GM19238 (cell line): ENCODE data around the gene TICRR.
"Not testable (repeated sequence)": the region's sequence is repeated elsewhere in the genome, so short reads cannot be mapped to it uniquely, and the experiment has no call there.

Experiments used
- DNase-seq: peaks from one replicate; pipeline ENCODE4 v3.0.0; 2011; ENCODE audit warnings: low spot score; ENCODE audit not compliant: insufficient read length

TICRR gene

DNA sequence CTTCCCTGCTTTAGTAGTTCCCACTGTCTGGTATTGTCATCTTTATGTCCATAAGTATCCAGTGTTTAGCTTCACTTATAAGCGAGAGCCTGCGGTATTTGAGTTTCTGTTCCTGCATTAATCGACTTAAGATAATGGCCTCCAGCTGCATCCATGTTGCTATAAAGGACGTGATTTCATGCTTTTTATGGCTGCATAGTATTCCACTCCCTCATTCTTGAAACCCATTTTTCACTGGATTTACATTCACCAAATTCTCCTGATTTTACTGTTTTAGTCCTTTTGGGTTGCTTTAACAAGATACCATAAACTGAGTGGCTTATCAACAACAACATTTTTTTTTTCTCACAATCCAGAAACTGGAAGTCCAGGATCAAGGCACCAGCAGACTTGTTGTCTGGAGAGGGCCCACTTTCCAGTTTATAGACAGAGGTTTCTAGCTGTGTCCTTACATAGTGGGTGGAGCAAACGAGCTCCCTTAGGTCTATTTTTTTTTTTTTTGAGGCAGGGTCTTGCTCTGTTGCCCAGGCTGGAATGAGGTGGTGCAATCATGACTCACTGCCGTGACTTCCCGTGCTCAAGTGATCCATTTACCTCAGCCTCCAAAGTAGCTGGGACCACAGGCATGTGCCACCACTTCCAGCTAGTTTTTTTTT, 6.1 kb upstream of the TICRR start:
- no peak for DNase-seq

DNA sequence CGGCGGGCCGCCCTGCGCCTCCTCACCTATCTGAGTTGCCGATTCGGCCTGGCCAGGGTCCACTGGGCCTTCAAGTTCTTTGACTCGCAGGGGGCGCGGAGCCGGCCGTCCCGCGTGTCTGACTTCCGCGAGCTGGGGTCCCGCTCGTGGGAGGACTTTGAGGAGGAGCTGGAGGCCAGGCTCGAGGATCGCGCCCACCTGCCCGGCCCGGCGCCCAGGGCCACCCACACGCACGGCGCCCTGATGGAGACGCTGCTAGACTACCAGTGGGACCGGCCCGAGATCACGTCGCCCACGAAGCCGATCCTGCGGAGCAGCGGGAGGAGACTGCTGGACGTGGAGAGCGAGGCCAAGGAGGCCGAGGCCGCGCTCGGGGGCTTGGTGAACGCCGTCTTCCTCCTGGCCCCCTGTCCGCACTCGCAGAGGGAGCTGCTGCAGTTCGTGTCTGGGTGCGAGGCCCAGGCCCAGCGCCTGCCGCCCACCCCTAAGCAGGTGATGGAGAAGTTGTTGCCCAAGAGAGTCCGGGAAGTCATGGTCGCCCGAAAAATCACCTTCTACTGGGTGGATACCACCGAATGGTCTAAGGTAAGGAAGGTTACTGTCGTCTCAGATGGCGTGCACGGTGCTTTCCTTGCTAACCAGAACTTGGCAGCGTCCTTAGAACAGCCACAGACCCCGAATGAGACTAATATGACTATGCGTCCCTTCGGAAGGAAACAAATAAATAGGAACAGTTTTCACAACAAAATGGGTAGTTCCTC, 567 bp downstream of the TICRR start:
- DNase-seq = no peak

DNA sequence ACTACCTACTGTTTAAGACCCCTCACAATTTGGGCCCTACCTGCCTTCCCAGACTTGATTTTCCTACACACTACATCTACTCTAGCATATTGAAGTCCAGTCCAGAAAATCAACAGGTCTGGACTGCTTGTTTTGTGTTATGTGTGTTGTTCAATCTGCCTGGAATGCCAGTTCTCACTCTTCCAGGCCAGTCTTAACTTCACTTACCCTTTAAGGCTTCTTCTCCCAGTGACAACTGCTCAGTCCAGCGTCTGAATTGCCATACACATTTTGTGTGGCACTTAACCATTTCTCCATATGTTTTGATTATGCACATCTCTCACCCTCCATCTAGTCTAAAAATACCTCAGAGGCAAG, 1.1 kb downstream of the TICRR start:
- no peak for DNase-seq

DNA sequence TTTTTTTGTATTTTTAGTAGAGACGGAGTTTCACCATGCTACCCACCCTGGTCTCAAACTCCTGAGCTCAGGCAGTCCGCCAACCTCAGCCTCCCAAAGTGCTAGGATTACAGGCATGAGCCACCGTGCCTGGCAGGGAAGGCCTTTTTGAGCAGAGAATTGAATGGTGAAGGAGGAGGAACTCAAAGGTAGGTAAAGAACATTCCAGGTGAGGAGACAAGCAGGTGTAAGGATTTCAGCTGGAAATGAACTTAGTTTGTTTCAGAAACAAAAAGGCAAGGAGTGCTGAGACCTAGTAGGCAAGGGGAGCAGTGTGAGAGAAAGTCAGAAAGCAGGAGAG, 2.5 kb downstream of the TICRR start:
- no peak for DNase-seq

DNA sequence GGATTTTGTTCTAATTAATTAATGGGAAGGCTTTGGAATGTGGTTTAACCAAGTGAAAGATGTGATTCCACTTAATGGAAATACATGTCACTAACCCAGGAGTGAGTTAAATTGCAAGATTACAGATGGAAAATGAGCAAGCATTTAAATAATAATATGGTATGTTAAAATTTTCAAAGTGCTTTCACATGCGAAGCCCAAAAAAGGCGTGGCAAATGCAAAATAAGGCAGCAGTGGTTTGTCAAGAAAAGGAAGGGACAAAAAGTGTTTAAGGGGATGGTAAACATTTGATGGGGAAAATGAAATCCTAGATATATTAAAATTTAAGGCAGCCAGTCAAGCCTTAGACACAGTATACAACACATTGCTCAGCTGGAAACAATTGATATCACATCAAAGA, 2.9 kb downstream of the TICRR start:
- no peak for DNase-seq

DNA sequence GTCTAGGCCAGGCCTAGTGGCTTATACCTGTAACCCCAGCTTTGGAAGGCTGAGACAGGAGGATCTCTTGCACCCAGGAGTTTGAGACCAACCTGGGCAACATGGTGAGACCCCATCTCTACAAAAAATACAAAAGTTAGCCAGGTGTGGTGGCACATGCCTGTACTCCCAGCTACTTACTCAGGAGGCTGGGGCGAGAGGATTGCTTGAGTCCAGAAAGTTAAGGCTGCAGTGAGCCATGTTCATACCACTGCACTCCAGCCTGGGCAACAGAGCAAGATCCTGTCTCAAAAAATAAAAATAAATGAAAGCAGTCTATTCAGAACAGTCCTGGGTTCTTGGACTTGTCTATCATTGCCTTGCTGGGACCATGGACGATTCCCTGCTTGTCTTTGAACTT, 5.5 kb downstream of the TICRR start:
- DNase-seq = not testable (repeated sequence)

DNA sequence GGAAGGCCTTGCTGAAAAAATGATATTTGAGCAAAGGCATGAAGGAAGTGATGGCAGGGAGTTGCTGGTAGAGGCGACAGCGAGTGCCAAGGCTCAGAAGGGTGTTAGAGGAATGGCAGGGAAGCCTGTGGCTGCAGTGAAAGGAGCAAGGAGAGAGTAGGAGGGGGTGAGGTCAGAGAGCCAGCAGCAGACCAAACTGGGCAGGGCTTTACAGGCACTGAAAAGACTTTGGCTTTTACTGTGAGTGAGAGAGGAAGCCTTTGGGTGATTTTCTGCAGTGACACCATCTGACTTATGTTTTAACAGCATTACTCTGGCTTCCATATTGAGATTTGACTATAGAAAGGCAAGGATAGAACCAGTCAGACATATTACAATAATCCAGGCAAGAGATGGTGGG, 11.4 kb downstream of the TICRR start:
- DNase-seq = no peak

DNA sequence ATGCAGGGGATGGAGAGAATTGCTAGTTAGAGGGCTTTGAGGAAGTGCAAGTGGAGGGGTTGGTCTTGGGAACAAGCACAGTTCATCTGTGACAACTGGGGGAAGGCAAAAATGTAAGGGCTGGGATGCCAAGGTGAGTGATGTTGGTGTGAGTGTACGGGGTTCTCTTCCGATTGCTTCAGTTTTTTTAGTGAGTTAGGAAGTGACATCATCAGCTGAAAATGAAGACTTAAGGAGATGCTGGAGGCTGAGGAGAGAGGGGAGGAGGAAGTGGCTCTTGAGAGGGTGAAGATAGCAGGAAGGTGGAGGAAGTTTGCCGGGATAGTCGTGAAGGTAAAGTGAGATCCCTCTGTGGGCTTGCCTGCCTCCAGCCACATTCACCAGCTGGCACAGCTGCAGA, 12.7 kb downstream of the TICRR start:
- no peak for DNase-seq

DNA sequence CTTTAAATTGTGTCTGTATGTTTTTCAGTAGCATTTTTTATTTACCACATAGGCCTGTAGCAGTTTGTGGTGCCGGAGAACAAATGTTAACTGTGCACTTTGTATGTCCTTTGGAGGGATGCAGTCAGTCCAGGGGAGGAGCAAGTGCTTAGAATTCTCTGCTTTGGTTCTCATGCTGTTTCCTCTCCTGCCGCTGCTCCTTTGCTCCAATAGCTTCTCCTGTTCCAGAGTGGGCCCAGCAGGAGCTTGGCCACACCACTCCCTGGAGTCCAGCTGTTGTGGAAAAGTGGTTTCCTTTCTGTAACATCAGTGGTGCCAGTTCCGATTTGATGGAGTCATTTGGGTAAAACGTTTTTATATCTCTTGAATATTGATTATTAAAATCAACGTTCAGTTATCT, 16.6 kb downstream of the TICRR start:
- no peak for DNase-seq

DNA sequence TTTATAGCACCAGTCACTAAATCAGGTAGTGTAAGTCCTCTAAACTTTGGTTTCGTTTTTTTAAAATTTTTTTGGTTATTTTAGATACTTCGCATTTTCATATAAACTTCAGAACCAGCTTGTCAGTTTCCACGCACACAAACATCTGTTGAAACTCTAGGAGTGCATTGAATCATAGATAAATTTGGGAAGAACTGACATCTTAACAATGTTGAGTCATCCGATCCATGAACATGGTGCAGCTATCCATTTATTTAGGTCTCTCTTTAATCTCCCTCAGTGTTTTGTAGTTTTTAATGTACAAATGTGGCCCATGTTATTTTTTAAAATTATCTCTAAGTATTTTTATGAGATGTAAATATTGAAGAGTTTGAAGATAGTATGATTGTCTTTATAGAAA, 17.7 kb downstream of the TICRR start:
- no peak for DNase-seq

DNA sequence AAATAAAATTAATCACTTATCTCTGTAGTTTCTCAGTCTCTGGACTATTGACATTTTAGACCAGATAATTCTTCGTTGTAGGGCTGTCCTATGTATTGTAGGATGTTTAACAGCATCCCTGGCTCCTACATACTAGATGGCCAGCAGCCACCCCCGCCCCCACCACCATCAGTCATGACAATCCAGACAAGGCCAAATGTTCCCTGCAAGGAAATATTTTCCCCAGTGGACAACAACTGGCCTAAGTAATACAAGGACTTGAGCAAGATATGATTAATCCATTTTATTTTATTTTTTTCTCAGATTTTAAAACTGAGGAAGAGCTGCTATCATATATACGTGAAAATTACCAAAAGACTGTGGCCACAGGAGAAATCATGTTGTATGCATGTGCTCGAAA, 23.8 kb downstream of the TICRR start:
- no peak for DNase-seq

DNA sequence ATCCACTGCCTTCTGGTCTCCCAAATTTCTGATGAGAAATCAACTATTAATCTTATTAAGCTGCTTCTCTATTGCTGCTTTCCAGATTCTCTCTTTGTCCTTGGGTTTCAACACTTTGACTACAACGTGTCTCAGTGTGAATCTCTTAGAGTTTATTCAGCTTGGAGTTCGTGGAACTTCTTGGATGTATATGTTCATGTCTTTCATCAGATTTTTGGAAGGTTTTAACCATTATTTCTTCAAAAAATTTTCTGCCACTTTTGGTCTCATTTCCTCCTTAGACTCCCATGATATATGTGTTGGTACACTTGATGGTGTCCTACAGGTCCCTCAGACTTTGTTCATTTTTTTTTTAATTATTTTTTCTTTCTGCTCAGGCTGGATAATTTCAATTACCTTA, 36.0 kb downstream of the TICRR start:
- DNase-seq = no peak

DNA sequence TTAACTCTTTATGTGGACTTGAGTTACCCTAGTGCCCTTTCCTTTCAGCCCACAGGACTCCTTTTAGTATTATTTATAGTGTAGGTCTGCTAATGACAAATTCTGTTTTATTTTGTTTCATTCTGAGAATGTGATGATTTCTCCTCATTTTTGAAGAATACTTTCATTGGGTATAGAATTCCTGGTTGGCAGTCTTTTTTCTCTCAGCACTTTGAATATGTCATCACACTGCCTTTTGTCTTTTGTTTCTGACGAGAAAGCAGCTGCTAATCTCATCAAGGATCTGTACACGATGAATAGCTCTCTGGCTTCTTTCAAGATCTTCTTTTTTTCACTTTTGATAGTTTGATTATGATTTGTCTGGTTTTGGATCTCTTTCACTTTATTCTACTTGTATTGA, 37.8 kb downstream of the TICRR start:
- no peak for DNase-seq

DNA sequence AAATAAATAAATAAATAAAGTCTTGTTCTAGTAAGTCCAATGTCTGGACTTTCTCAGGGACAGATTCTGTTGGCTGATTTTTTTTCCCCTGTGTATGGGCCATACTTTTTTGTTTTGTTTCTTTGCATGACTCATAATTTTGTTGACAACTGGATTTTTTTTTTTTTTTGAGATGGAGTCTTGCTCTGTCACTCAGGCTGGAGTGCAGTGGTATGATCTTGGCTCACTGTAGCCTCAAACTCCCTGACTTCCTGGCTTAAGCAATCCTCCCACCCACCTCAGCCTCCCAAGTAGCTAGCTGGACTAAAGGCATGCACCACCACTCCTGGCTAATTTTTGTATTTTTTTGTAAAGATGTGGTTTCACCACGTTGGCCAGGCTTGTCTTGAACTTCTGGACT, 38.9 kb downstream of the TICRR start:
- no peak for DNase-seq

DNA sequence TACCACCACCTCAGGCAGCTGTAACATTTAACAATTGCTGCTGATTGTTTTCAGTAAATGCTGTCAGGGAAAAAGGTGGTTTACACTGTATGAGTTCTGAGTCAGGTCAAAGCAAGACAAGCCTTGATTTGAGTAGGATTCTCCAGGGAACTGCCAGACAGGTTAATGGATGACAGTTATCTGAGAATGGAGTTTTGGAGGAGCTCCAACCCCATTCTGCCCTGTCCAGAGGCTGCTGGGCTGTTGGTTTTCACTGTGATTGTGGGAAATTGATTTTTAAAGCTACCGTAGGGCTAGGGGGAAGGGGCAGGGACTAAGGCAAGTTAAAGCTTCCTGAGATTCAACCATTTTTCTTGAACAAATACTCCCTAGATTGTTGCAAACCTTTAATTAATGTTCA, 39.9 kb downstream of the TICRR start:
- DNase-seq = no peak

DNA sequence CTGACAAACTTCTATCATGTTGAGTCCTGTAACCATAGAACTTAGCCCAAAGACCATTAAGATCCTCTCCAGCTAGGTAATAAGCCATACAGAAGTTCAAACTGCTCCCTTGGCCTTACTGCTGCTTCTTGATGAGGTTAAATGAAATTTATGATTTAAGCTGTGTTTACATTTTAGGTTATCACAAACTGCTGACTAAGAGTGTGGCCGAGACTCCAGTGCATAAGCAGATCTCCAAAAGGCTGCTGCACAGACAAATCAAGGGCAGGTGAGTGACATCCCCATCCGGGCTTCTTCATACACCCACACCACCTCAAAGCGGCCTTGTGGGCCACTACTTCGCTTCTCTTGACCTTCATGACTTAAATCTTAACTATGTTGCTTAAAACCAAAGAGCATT, 41.0 kb downstream of the TICRR start:
- DNase-seq = no peak

DNA sequence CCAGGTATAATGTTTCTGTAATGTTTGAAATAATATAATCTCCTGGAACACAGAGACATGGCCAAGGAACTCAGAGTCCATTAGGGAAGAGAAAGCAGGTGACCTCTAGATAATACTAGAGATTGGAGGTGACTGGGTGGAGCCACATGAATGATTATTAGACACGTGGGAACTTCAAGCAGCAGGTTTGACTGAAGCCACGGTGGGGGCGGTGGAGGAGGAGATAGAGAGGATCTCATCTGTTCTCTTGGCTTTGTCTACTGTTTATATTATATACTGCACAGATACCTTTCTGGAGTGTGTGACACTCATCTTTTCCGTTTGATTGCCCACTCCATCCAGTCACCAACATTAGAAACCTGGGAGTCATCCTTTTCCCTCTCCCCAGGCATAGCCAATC, 46.3 kb downstream of the TICRR start:
- no peak for DNase-seq

DNA sequence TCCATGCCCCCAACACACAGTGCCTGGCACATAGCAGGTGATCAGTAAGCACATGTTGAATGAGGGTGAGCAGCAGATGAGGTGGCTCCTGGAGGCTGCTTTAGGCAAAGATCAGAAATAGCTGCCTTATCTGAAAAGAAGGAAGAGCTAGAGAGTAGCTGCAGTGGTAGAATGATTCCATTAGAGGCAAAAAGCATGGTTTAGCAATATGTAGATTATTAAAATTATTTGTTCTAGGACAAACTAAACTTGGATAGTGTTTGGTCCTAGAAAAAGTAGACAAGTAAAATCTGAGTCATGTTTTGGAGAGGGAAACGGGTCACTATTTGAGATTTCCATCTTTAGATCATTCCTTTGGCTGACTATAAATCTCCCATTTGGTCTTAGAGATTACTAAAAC, 47.9 kb downstream of the TICRR start:
- DNase-seq = no peak

DNA sequence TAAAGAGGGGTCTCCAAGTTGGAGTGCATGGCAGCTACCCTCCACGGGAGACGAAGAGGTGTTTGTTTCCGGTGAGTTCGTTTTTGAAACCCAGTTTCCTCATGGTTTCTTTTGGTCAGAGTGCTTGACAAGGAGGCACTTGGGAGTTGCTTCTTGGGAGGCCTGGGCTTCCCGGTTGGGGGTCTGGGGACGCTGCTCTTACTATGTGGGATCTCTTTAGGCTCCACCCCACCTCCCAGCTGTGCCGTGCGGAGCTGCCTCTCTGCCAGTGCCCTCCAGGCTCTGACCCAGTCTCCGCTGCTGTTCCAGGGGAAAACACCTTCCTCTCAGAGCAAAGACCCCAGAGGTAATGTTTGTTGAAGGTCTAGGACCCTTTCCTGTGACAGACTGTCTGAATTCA, 50.4 kb downstream of the TICRR start:
- no peak for DNase-seq

DNA sequence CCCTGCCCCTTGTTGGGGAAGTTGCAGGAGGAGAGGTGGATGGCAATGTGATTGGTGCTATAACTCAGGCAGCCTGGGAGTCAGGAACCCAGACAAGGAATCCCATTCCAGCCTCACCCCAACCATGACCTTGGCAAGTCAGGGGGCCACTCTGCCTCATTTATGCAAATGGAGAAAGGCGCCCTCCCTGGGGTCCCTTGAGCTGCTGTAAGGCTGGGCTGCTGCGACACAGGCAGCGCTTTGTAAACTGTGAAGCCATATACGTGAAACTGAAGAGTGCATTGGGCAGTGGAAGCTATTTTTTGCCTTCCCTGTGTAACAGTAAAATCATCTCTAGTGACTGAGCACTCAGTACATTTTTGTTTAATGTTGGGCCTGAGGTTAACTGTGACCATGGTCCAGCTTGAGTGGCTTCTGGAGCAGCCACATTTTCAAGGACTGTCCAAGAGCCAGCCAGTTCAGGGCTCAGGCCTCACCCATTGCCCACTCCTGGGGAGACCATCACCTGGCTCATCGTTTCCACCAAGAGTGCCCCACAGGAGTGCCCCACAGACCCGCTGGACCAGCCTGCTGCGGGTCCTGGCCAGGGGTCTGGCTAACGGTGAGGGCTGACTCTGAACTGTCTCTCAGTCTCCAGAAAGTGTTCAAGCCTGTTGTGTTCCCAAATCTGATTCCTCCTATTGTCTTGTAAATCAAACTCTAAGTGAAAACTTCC, 52.1 kb downstream of the TICRR start:
- no peak for DNase-seq

DNA sequence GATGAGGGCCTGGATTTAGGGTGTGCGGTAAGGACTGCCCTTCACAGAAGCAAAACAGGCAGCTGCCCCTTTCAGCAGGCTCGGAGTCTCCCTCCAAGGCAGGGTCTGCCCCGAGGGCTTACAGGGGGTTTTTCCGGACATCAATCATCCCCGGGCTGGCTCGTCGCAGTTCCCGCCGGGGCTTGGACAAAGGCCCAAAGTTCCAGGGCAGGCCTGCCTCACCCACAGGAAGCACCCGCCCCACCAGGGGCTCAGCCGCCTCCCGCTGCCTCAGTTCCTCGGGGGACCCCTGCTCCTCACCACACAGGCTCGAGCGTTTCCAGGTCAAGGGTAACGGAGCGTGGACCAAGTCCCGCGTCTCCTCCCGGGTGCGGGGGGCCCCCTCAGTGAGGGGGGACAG, 53.0 kb downstream of the TICRR start:
- no peak for DNase-seq

DNA sequence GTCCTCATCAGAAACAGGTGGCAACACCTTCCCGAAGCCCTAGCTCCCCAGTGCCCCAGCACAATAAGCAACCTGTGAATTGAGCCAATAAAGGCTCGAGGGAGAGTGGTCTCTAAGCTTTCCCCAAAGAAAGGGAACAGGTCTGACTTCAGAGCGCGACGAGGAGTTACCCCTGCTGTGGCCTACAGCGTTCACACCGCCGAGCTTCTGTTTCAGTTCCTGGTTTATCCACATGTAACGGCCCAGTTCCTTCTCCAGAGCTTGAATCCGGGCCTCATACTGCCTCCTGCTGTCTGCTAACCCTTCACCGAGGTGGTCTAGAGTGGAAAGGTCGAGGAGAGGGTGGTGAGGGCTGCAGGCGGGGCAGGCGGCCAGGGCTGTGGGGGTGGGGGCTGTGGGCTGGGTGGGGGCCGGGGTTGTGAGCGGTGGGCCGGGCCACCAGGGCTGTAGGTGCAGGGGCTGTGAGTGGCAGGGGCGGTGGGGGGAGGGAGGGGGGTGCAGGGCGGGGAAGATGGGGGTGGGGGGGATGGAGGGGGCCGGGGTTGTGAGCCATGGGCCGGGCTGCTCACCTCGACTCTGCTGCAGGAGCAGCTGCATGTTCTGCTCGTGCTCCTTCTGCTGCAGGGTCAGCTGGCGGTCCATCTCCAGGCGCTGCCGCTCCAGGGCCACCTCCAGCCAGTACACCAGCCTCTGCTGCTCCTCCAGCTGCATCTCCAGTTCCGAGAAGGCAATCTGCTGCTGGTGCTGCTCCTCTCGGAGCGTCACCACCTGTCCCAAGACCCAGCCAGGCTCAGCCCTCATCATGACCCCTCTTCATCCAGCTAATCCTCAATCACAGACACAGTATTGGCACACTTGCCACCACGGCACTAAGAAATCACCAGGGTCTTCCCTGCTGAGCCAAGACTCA, 53.8 kb downstream of the TICRR start:
- DNase-seq = no peak
